ENCODE results near the gene AICDA.

GRCh38 chr12:8642775-8643174, 30.1 kb upstream of the AICDA start:
- no peak for TF ChIP-seq GATA2 (IDR thresholded peaks at IDR 0.05; ENCODE audit: low read depth, low read length)
- no peak for TF ChIP-seq GATA3 (IDR thresholded peaks at IDR 0.05; ENCODE audit: low read depth, low read length)
